Mucosa of descending colon (tissue), 3 donors: Measurements from ENCODE around the gene SND1. TPM values are rescaled to one million over a fixed set of nuclear protein-coding genes. Genes with fewer than 3 reads are reported as not detected.

Experiments used
- ATAC-seq: fragments of 200-7000 bp; cut with Tn5 transposase; one replicate; pipeline ENCODE4 v1.9.1; 2020; ENCODE audit warnings: mild to moderate bottlenecking, moderate library complexity
- DNase-seq, 3 donors: peaks; one replicate each; pipeline ENCODE4 v3.0.0-alpha.2; 2020
- H3K36me3 ChIP-seq: fragments of 200-600 bp; one replicate; pipeline ENCODE4 v1.8.0; 2021; ENCODE audit warnings: low read depth, mild to moderate bottlenecking
- H3K4me1 ChIP-seq: fragments of 200-600 bp; one replicate; pipeline ENCODE4 v1.8.0; 2021; ENCODE audit warnings: low read depth, mild to moderate bottlenecking
- H3K4me3 ChIP-seq: fragments of 200-600 bp; one replicate; pipeline ENCODE4 v1.8.0; 2021; ENCODE audit warnings: mild to moderate bottlenecking
- H3K9me3 ChIP-seq: fragments of 200-600 bp; one replicate; pipeline ENCODE4 v1.8.0; 2021; ENCODE audit warnings: mild to moderate bottlenecking
- intact Hi-C, 2 donors: fragments of 100-400 bp; cut with DNase I in 1 of 2; cut with micrococcal nuclease in 1 of 2; formaldehyde crosslinking; loops; one replicate each; pipeline versions ENCODE4 v1.11.0 to v1.11.1; 2022; cut with DNase I, micrococcal nuclease
- total RNA-seq, 3 donors: library from RNA; stranded (reverse); fragmentation: NEBNext Ultra II Directional in 2 of 3; extraction: Animal tissue kit (Norgen Biotek cat#: 25700) in 2 of 3; gene quantifications; one replicate each; pipeline versions ENCODE4 v1.2.1 to v1.2.4, GENCODE V29; 2021 to 2023
- TF ChIP-seq, protein P1 (sequence below): fragments of 200-600 bp; IDR thresholded peaks from one replicate; pipeline ENCODE4 v1.8.0; 2022; ENCODE audit warnings: antibody characterized with exemption, mild to moderate bottlenecking
- donor health status: DM: no; HTN: no; CAD: no; lungs with moderate emphysema.
- donor health status: DM: no; HTN: no; CAD: no.
- donor health status: DM: no; HTN: yes; CAD: no.

The SND1 gene
- total RNA-seq, 3 donors from 2014 or later = 99.0 to 131 (median 106) TPM

DNA sequence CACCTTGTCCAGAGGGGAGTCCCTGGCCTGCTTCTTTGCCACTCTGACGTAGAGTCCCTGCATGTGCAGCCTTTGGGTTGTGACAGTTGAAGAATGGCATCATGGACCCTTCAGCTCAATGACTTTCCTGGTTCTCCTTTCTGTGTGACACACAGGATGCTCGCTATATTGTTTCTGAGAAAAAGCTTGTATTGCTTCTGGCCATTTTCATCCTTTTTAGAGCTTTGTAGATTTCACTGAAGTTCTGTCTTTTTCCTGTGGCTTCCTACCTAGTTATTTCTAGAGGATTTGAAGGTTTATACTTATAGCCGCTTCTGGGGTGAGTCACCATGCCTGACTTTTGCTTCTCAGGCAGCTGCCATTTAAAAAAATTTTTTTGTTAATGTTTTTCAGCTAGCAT lies 27.0 kb downstream of the SND1 start:
- no peak for DNase-seq

DNA sequence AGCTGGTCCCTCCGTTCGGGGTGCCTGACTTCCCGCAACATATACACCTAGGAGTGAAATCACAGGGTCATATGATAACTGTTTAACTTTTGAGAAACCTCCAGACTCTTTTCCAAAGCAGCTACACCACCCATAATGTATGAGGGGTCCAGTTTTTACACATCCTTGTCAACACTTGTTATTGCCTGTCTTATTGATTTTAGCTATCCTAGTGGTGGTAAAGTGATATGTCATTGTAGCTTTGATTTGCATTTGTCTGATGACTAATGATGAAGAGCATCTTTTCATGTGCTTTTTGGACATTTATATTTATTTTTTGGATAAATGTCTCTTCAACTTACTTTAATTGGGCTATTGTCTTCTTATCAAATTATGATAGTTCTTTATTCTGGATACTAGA lies 29.0 kb downstream of the SND1 start:
- Histone ChIP-seq H3K9me3 (peaks cover 14% of the 10 kb centered on the region), H3K4me1 (no peaks in the 10 kb centered on the region), H3K4me3 (no peak overlapping the region), H3K36me3 (no peaks in the 10 kb centered on the region)
- ATAC-seq (no peak), DNase-seq (no peak)
- TF ChIP-seq, protein P1, sequence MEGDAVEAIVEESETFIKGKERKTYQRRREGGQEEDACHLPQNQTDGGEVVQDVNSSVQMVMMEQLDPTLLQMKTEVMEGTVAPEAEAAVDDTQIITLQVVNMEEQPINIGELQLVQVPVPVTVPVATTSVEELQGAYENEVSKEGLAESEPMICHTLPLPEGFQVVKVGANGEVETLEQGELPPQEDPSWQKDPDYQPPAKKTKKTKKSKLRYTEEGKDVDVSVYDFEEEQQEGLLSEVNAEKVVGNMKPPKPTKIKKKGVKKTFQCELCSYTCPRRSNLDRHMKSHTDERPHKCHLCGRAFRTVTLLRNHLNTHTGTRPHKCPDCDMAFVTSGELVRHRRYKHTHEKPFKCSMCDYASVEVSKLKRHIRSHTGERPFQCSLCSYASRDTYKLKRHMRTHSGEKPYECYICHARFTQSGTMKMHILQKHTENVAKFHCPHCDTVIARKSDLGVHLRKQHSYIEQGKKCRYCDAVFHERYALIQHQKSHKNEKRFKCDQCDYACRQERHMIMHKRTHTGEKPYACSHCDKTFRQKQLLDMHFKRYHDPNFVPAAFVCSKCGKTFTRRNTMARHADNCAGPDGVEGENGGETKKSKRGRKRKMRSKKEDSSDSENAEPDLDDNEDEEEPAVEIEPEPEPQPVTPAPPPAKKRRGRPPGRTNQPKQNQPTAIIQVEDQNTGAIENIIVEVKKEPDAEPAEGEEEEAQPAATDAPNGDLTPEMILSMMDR = no peak
- intact Hi-C loops = no loop called here

More for the DNA sequence above, 27.0 kb downstream of the SND1 start:
- no peaks in the 10 kb centered on the region for H3K36me3 ChIP-seq
- ATAC-seq = no peak
- H3K4me3 ChIP-seq = no peak overlapping the region
- intact Hi-C loops = no loop called here
- TF ChIP-seq, protein P1 = no peak
- H3K4me1 ChIP-seq = no peaks in the 10 kb centered on the region
- peaks cover 14% of the 10 kb centered on the region for H3K9me3 ChIP-seq

DNA sequence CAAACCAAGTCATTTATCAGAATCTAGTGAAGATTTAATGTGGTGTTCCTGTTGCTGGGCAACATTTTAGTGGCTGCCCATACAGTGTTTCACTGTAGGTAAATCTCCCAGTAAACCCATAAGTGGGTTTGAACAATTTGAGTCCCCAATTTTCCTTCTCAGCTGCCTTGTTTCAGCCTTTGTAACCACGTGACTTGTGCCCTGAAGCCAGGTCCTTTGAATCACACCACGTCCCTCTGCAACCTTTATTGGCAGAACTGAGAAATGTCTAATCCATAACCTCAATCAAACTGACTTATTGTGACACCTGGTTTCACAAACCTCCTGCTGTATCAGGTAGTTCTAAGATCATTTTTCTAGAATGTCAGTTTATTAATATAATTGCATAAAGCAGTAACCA lies 30.1 kb downstream of the SND1 start:
- no peak overlapping the region for H3K4me3 ChIP-seq
- intact Hi-C loops = no loop called here
- TF ChIP-seq, protein P1 = no peak

GRCh38 chr7:127683776-127684681 lies 32.0 kb downstream of the SND1 start:
- ATAC-seq (no peak), DNase-seq (no peak)
- no peak overlapping the region for H3K4me3 ChIP-seq
- H3K36me3 ChIP-seq = no peaks in the 10 kb centered on the region
- TF ChIP-seq, protein P1 = no peak
- intact Hi-C loops = no loop called here
- H3K4me1 ChIP-seq = no peaks in the 10 kb centered on the region
- peaks cover 14% of the 10 kb centered on the region for H3K9me3 ChIP-seq

More for the DNA sequence above, 30.1 kb downstream of the SND1 start:
- Histone ChIP-seq H3K36me3 (no peaks in the 10 kb centered on the region), H3K9me3 (peaks cover 14% of the 10 kb centered on the region), H3K4me1 (no peaks in the 10 kb centered on the region)
- no peak for DNase-seq
- no peak for ATAC-seq

DNA sequence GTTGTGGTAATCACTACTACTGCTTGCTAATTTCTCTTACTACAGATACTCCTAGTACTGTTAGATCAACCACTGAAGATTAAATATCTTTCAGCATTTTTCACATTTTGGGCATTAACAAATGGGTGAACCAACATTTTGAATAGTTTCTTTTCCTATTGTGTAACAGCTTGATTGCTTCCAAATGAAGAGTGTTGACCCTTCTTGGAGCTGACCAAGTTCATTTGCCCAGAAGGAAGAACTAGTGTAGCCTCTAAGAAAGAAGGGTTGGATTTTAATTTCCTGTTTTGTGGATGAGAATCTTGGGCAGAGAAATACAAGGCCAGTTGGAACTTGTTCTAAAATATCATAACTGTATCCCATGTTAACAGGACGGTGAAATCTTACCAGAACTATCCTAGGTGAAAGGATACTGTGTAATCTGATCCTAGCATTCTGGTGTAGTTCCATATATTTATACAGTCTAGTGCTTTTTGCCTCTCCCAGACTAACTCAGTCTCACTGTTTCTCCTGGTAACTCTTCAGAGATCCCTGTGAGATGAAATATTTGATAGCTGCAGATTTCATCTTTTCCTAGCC lies 37.3 kb downstream of the SND1 start:
- intact Hi-C loops = no loop called here
- Histone ChIP-seq H3K4me3 (no peak overlapping the region), H3K9me3 (no peaks in the 10 kb centered on the region), H3K4me1 (no peaks in the 10 kb centered on the region), H3K36me3 (peaks cover 3% of the 10 kb centered on the region)
- TF ChIP-seq, protein P1 = no peak
- ATAC-seq (no peak), DNase-seq (no peak)
